PC-9 (cell line): ENCODE data around the gene SNRNP70. TPM values are rescaled to one million over a fixed set of nuclear protein-coding genes. Genes with fewer than 3 reads are reported as not detected.

Experiments
- BruUV-seq: library from RNA; stranded (reverse); fragments of 400-500 nt; replicated peaks from 2 replicates; lab custom pipeline; 2021; lab: Mats Ljungman, UMichigan
- CTCF ChIA-PET: fragments of 300-600 bp; sonication (Branson Sonifier 250); formaldehyde crosslinking; loops from one replicate; lab custom pipeline; 2022; ENCODE audit warnings: antibody characterized with exemption; lab: Charles Lee
- POLR2A ChIA-PET: fragments of 300-600 bp; sonication (Branson Sonifier 250); formaldehyde crosslinking; loops from one replicate; lab custom pipeline; 2022; ENCODE audit warnings: antibody characterized with exemption; ENCODE audit not compliant: unreplicated experiment; lab: Charles Lee
- DNase-seq, 2 experiments: peaks; one replicate each; pipeline versions ENCODE4 v3.0.0 to v3.0.0-alpha.2; 2015 to 2022; ENCODE audit warnings: mixed read lengths in 1 of 2
- H2AFZ ChIP-seq: fragments of 200-600 bp; sonication (generic); 2 replicates; pipeline ENCODE4 v1.8.1; 2017; ENCODE audit warnings: antibody characterized with exemption
- H3F3A ChIP-seq: fragments of 200-600 bp; sonication (generic); 2 replicates; pipeline ENCODE4 v1.8.1; 2017; ENCODE audit warnings: antibody characterized with exemption, mild to moderate bottlenecking, low read depth; ENCODE audit not compliant: insufficient read depth
- H3K27ac ChIP-seq: fragments of 200-600 bp; sonication (generic); 2 replicates; pipeline ENCODE4 v1.6.1; 2016; ENCODE audit warnings: mixed run types
- H3K27me3 ChIP-seq: fragments of 200-600 bp; sonication (generic); 2 replicates; pipeline ENCODE4 v1.6.1; 2016; ENCODE audit warnings: low read depth, mixed run types; ENCODE audit not compliant: insufficient read depth
- H3K36me3 ChIP-seq: fragments of 200-600 bp; sonication (generic); 2 replicates; pipeline ENCODE4 v1.6.1; 2016; ENCODE audit warnings: low read depth, mixed run types
- H3K4me1 ChIP-seq: fragments of 200-600 bp; sonication (generic); replicated peaks from 2 replicates; pipeline ENCODE4 v1.6.1; 2016; ENCODE audit warnings: mixed run types; ENCODE audit not compliant: insufficient read depth
- H3K4me2 ChIP-seq: fragments of 200-600 bp; sonication (generic); 2 replicates; pipeline ENCODE4 v1.6.1; 2017; ENCODE audit warnings: mixed run types
- H3K4me3 ChIP-seq: fragments of 200-600 bp; sonication (generic); 2 replicates; pipeline ENCODE4 v1.6.1; 2016; ENCODE audit warnings: mixed run types
- H3K79me2 ChIP-seq: fragments of 200-600 bp; sonication (generic); 2 replicates; pipeline ENCODE4 v1.6.1; 2017; ENCODE audit warnings: low read depth, mixed run types
- H3K9me2 ChIP-seq: fragments of 200-600 bp; sonication (generic); 2 replicates; pipeline ENCODE4 v1.8.1; 2017; ENCODE audit warnings: mild to moderate bottlenecking; ENCODE audit not compliant: insufficient read depth
- H3K9me3 ChIP-seq: fragments of 200-600 bp; sonication (generic); 2 replicates; pipeline ENCODE4 v1.8.1; 2016; ENCODE audit warnings: low read depth; ENCODE audit not compliant: insufficient read depth
- H4K20me1 ChIP-seq: fragments of 200-600 bp; sonication (generic); 2 replicates; pipeline ENCODE4 v1.8.1; 2017; ENCODE audit not compliant: insufficient read depth
- CTCF ChIP-seq: fragments of 200-600 bp; sonication (generic); conservative IDR thresholded peaks from 2 replicates; pipeline ENCODE4 v1.6.1; 2017; ENCODE audit warnings: mixed run types, antibody characterized with exemption, mild to moderate bottlenecking, moderate library complexity
- EZH2 ChIP-seq: fragments of 200-600 bp; sonication (generic); IDR thresholded peaks from 2 replicates; pipeline ENCODE4 v1.8.0; 2017; ENCODE audit warnings: antibody characterized with exemption, low read depth
- intact Hi-C: fragments of 100-400 bp; cut with micrococcal nuclease; formaldehyde crosslinking; loops from one replicate; pipeline ENCODE4 v1.10.0; 2022; ENCODE audit not compliant: unreplicated experiment
- total RNA-seq: library from RNA; stranded (reverse); gene quantifications from 2 replicates; pipeline ENCODE4 v1.2.3, GENCODE V29; 2021

The SNRNP70 gene
- total RNA-seq, 1 experiment from 2014 or later, result 199 TPM

GRCh38 chr19:49065905-49066512 is 19.2 kb upstream of the SNRNP70 start:
- Histone ChIP-seq H3K4me3 (no peak overlapping the region), H3K4me1 (peaks cover 7% of the 10 kb centered on the region; the same call in 1 of the 2 replicates), H3F3A (peaks cover 31% of the 10 kb centered on the region), H3K27me3 (peaks cover 27% of the 10 kb centered on the region), H3K9me2 (no peaks in the 10 kb centered on the region), H3K9me3 (no peaks in the 10 kb centered on the region), H3K27ac (no peak overlapping the region), H2AFZ (no peak overlapping the region), H3K79me2 (no peaks in the 10 kb centered on the region), H3K4me2 (no peak overlapping the region), H4K20me1 (no peaks in the 10 kb centered on the region), H3K36me3 (no peaks in the 10 kb centered on the region)
- CTCF ChIA-PET, result interaction anchor here (1.1 kb wide), 1 partner anchor 48 kb away, joined by 8 read pairs; no protein-coding TSS in a partner anchor
- TF ChIP-seq CTCF (no peak), EZH2 (no peak)
- no TSS peak for BruUV-seq
- POLR2A ChIA-PET, result no interaction called here
- no peak for DNase-seq
- intact Hi-C loops, result no loop called here

- Histone ChIP-seq H2AFZ (no peak overlapping the region), H4K20me1 (no peaks in the 10 kb centered on the region), H3K9me2 (no peaks in the 10 kb centered on the region), H3K4me3 (no peak overlapping the region), H3K79me2 (no peaks in the 10 kb centered on the region), H3K4me1 (peaks cover 7% of the 10 kb centered on the region; the same call in 1 of the 2 replicates), H3K36me3 (no peaks in the 10 kb centered on the region), H3K27ac (no peak overlapping the region), H3K9me3 (no peaks in the 10 kb centered on the region), H3F3A (peaks cover 31% of the 10 kb centered on the region; the same call in 1 of the 2 replicates), H3K27me3 (peaks cover 30% of the 10 kb centered on the region), H3K4me2 (no peak overlapping the region)
- intact Hi-C loops, result no loop called here
- no peak for DNase-seq
- ChIA-PET POLR2A (no interaction called here), CTCF (interaction anchor here (0.6 kb wide), 1 partner anchor 66 kb away, joined by 6 read pairs; no protein-coding TSS in a partner anchor)
- no TSS peak for BruUV-seq
- TF ChIP-seq CTCF (no peak), EZH2 (no peak)
Observed at GRCh38 chr19:49067554-49067953, 17.7 kb upstream of the SNRNP70 start.

- no peak overlapping the region for H3K4me3 ChIP-seq
- POLR2A ChIA-PET, result no interaction called here
- H3K27ac ChIP-seq, result no peak overlapping the region
- DNase-seq, result no peak
- H3K4me2 ChIP-seq, result no peak overlapping the region
- BruUV-seq, result no TSS peak
- TF ChIP-seq CTCF (no peak), EZH2 (no peak)
- H2AFZ ChIP-seq, result no peak overlapping the region
- H3K79me2 ChIP-seq, result no peaks in the 10 kb centered on the region
- H3K36me3 ChIP-seq, result no peaks in the 10 kb centered on the region
- peaks cover 21% of the 10 kb centered on the region; the same call in 1 of the 2 replicates for H3F3A ChIP-seq
- H3K9me2 ChIP-seq, result no peaks in the 10 kb centered on the region
- H3K27me3 ChIP-seq, result peaks cover 41% of the 10 kb centered on the region
- peaks cover 11% of the 10 kb centered on the region for H3K4me1 ChIP-seq
- intact Hi-C loops, result no loop called here
- CTCF ChIA-PET, result interaction anchor here (0.6 kb wide), 1 partner anchor 330 kb away, joined by 4 read pairs; no protein-coding TSS in a partner anchor
- no peaks in the 10 kb centered on the region for H4K20me1 ChIP-seq
- no peaks in the 10 kb centered on the region for H3K9me3 ChIP-seq
Observed at GRCh38 chr19:49069026-49069425, 16.2 kb upstream of the SNRNP70 start.
